NCI-H774 (cell line): ENCODE measurements around the gene SLC29A4.
"Not testable (repeated sequence)": the region's sequence is repeated elsewhere in the genome, so short reads cannot be mapped to it uniquely, and the experiment has no call there.

ENCODE experiments used
- DNase-seq: peaks from one replicate; lab custom pipeline; 2025; lab: John Stamatoyannopoulos, UW

SLC29A4 gene

DNA sequence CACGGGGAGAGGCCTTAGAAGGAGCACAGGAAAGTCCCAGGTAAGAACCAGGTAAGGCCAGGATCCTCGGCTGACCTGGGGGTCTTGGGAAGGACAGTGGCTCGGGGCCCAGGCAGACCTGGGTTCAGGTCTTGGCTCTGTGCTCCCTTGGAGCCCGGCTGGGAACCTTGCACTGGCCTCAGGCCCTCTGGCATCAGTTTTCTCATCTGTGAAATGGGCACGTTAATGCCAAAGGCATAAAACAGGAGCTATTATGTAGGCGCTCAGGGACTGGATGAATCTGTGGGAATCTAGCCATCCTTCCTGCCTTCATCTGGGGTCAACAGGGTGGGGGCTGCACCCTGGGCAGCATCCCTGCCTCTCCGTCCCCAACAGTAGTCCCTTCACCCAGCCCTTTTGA, 8.3 kb upstream of the SLC29A4 start:
- no peak for DNase-seq

DNA sequence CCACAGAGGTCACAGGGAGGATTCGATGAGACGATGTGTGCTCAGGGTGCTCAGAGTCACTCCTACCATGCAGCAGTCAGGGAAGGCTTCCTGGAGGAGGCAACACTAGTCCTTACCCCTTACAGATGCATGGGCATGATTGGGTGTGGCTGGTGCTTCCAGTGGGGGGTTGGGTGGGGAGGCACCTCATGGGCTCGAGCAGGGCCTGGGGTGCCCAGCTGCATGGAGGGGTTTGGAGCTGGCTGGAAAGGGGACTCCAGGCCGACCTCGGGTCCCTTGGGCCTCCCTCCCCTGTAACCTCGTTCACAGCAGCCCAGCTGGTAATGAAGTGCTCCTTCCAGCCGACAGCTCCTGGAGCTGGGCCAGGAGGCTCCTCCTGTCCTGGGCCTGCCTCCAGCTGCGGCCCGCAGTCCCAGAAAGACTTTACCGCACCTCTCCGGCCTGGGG, 7.7 kb upstream of the SLC29A4 start:
- DNase-seq = not testable (repeated sequence)

DNA sequence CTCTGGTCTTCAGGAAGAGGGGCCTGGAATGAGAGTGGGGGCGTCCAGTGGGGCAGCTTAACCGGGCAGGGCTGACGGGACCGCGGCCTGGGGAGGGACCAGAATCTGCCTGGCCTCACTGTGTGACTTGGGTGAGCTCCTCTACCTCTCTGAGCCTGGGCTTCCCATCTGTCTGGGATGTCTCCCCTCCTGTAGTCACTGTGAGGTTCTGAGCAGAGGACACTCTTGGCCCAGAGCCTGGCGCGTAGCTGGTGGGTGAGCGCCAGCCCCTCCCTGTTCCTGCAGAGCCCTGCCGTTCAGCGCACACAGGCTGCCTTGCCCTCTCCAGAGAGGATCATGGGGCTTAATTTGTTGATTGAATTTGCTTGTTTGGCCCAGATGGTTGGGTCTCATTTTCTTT, 7.2 kb upstream of the SLC29A4 start:
- peak; percentile 4 for DNase-seq

DNA sequence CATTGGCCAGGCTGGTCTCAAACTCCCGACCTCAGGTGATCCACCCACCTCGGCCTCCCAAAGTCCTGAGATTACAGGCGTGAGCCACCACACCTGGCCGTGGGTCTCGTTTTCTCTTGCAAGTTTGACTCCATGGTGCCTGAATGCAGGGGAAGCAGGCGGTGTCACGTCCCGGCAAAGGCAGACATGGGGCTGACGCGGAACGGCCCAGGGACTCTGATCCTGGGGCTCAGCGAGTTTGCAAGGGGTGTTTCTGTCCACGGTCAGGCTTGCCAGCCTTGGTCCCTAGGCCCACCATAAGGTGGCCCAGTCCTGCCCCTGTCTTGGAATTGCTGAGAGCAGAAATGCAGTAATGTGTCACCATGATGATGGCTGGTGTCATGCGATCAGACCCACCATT, 6.6 kb upstream of the SLC29A4 start:
- DNase-seq = not testable (repeated sequence)

DNA sequence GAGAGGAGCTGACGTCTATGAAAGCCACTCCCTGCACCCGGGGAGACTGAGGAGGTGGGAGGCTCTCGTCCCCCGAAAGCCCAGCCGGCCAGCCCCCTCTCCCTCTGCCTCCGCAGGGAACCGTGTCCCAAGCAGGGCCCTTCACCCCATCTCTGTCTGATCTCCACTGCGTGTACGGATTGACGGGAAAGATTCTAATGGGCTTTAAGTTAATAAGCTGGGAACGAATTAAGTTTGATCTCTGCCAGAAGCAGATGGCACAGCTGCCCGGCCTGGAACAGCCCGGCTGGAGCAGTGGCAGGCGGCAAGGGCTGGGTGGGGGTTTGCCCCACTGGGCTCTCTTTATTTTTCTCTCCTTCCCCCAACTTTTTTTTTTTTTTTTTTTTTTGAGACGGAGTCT, 6.1 kb upstream of the SLC29A4 start:
- DNase-seq = no peak

DNA sequence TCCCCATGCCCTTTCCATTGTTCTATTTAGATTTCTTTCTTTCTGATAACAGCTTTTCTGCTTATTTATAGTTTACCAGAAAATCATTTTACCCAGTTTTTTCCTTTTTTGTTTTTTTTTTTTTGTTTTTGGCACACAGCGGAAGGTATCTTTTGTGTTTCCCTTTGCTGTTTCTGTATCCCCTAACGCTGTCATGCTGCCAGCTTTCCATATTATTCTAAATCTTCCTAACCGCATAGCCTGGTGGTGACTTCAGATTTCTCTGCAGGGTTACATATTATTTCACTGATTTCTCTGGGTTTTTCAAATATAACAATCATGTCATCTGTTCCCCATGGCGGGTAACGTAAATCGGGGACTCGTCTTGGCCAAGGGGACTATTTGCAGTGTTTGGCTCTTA, 4.0 kb upstream of the SLC29A4 start:
- DNase-seq = no peak

DNA sequence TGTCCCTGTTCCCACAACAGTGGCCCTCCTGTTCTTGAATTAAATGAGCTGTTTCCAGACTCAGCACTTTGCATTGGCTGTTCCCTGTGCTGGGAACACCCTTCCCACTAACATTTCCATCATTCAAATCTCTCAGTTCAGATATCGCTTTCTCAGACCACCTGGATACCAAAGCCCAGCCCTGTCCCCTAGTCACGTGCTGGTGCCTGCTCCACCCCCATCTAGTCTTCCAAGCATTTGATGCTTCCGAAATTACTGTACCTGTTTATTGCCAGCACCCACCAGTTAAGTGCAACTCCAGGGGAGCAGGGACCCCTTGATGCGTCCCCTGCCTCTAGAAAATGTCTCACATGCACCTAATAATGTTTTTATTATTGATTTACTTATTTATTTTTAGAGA, 3.0 kb upstream of the SLC29A4 start:
- DNase-seq = no peak

DNA sequence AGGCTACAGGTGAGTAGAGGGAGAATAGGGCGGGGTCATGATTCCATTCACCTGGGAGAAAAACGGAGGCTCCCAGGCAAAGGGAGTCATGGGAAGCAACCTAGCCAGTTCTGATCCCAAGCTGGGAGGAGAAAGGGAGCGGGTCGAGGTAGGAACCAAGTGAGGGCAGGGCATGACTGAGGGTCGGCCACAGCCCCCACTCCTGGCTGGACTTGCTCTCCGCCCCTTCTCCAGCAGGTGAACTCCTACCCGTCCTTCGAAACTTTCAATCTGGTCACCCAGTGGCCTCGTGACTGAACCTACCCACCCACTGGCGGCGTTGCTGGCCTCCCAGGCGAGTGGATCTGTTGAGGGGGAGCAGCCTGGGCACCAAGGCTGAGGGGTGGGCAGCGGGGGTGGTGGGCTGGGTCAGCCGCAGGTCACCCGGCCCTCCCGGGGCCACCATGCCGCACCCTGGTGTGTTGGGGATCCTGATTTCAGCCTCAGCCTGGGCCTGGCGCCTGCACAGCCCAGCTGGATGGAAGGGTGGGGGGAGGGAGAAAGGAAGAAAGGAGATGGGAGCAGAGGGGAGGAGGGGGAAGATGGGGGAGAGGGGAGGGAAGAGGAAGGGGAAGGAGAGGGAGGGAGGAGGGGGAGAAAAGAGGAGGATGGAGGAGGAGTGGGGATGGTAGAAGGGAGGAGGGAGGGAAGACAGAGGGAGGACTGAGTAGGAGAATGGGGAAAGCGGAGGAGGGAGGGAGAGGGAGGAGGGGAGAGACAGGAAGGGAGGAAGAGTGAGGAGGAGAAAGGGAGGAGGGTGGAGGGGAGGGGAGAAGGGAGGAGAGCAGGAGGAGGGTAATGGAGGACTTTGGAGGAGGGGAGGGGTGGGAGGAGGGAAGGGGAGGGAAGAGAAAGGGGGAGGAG, 894 bp upstream of the SLC29A4 start:
- DNase-seq = not testable (repeated sequence)

DNA sequence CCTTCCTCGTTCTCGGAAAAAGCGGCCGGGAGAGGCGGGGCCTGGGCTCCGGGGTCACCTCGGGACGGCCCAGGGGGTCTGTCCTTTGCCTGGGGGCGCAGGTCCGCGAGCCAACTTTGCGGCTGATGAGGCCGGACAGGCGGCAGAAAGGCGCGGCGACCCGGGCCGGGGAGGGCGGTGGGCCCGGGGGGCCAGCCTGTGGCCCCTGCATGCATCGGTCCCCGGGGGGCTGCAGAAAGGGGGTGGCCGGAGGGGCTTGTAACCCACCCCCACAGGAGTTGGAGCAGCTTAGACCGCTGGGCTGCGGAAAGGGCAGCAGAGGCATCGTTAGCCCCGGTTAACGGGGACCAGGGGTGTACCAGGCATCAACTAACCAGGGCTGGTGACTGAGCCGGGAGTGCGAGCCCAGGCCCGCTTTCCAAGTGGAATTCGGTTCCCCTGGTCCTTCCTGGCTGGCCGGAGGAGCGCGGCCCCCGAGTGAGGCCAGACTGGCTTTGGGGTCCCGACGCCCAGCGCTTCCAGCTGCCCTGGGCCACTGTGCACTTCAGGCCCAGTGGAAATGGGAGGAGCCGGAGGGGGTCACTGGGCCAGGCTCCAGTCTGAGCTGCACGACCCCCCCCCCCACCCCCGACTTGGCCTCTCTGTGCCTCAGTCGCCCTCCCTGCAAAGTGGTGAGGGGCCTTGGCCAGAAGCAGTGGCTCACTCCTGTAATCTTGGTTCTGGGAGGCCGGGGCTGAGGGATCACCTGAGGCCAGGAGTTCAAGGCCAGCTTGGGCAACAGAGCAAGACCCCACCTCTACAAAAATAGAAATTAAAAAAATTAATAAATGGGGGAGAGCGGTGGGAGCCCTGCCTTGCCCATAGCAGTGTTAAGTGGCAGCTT, 919 bp downstream of the SLC29A4 start:
- no peak for DNase-seq

DNA sequence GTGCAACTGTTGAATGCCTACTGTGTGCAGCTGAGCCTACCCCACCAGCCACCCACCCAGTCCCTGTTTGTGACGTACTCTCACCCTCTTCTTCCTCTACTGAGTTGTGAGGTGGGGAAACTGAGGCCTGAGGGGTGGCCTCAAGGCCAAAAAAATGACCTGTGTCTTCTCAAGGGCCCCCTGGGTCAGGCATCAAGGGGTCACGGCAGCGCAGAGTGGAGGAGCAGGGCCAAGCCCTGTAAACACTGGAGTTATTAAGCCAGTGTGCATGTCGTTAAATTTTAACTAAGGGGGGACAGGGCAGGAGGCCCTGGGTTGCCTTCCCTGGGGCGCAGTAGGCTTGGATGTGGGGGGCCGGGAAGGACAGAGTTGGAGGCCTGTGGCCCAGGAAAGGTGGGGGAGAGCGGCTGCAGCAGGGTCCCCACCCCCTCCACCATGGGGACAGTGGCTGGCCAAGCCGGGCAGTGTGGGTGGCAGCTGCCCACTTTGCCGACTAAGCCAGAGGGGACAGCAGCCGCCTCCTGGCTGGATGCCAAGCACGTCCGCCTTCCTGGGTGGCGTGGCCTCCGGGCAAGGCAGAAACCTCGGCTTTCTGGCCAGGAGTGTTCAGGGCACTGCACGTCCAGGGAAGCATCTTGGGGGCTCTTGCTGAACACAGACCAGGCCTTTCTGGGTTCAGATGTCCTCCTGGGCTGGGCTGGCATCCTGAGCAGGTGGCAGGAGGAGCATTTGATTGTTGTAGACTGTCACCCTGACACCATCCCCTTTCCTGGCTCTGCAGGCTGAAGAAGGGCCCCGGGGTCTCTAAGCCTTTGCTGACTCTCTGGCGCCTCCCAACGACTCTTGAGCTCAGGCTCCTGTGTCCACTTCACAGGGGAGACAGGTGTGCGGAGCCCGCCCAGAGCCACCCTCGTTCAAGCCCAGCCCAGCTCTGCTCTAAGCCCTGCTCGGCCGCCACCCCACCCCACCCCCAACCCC, 1.9 kb downstream of the SLC29A4 start:
- DNase-seq = peak; percentile 75

DNA sequence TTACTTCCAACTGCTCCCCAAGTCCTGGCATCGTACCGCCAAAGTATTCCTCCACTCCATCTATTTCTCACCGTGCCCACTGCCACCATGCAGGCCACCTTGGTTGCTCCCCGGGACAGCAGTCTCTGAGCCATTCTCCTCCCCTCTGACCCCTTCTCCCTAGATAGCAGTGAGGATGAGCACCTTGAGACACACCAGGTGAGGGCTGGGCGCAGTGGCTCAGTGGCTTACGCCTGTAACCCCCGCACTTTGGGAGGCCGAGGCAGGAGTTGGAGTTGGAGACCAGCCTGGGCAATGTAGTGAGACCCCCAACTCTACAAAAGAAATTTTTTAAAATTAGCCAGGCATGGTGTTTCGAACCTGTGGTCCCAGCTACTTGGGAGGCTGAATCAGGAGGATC, 4.2 kb downstream of the SLC29A4 start:
- DNase-seq = no peak

DNA sequence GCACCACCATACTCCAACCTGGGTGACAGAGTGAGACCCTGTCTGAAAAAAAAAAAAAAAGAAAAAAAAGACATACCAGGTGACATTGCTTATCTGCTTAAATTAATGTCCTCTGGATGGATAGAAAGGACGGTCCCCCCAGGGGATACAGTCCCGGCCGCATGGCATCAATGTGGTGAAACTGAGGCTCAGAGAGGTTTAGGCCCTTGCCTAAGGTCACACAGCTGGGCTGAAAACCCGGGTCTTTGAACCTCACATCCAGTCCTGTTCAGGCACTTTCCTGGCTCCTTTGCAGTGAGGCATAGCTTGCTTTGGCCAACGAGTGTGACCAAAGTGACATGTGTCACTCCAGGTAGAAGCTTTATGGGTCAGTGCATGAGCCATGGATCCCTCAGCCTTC, 4.6 kb downstream of the SLC29A4 start:
- DNase-seq = not testable (repeated sequence)

DNA sequence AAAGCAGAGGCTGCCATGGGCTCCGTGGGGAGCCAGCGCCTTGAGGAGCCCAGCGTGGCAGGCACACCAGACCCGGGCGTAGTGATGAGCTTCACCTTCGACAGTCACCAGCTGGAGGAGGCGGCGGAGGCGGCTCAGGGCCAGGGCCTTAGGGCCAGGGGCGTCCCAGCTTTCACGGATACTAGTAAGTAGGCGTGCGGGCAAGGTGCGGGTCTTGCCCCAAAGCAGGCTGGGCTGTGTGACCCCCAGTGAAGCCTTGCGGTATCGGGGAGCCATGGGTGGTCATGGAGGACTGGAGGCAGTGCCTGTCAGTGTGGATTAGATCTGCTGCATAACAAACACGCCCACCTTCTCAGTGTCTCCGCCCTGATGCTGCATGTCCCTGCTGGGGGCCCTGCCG, 5.1 kb downstream of the SLC29A4 start:
- DNase-seq = no peak

DNA sequence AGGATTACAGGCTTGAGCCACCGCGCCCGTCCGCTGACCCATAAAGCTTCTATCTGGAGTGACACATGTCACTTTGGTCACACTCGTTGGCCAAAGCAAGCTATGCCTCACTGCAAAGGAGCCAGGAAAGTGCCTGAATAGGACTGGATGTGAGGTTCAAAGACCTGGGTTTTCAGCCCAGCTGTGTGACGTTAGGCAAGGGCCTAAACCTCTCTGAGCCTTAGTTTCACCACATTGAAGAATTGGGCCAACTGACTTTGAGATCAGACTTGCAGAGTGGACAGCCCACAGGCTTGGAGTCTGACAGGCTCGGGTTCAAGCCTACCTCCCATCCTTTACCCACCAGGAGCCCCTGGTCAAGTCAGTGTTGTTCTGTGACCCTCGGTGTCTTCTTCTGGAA, 5.8 kb downstream of the SLC29A4 start:
- DNase-seq = not testable (repeated sequence)

DNA sequence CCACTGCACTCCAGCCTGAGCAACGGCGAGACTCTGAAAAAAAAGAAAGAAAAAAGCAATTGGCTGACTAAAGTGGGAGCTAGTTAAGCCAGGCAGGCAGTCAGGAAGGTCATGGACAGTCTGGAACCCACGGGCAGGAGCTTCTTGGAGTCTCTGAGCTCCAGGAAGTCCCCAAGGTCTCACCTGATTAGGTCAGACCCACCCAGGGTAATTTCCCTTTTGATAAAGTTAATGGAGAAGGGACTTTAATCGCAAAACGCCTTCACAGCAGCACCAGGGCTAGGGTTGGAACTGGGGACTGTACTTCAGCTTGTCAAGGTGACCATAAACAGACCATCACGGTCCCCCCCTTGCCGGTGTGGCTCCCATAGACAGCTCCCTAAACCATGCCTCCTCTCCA, 6.6 kb downstream of the SLC29A4 start:
- no peak for DNase-seq

DNA sequence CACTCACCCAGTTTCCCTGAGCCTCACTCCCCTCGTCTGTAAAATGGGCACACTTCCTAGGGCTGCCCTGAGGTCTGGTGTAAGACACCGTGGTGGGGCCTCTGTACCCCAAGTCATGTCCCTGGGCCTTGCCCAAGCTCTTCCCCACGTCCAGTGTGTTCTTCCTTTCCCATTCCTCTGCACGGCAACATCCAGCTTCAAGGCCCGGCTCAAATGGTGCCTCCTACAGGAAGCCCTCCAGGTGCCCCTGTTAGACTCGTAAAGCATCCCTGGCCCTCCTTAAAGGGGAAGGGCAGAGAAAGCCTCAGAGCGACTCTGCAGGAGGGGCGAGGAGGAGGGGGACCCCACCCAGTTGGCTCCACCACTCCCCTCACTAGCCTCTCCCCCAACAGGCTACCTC, 8.6 kb downstream of the SLC29A4 start:
- no peak for DNase-seq

DNA sequence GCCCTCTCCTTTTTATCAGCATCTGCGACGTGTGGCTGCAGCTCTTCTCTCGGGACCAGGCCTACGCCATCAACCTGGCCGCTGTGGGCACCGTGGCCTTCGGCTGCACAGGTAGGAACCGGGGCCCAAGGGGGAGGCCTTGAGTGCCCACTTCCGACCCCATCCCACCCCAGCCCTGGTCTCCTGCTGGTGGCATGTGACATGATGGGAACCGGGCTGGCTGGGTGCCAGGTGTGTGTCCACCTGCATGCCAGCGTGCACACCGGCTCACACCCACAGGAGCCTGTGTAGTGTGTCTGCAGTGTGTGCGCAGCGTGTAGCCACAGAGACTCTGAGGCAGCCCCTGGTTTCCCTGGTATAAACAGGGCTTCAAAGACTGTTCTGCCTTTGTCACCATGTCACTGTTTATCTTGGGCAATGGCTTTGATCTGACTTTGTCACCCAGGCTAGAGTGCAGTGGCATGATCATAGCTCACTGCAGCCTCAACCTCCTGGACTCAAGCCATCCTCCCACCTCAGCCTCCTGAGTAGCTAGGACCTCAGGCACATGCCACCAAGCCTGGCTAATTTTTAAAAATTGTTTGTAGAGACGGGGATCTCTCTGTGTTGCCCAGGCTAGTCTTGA, 9.1 kb downstream of the SLC29A4 start:
- not testable (repeated sequence) for DNase-seq

DNA sequence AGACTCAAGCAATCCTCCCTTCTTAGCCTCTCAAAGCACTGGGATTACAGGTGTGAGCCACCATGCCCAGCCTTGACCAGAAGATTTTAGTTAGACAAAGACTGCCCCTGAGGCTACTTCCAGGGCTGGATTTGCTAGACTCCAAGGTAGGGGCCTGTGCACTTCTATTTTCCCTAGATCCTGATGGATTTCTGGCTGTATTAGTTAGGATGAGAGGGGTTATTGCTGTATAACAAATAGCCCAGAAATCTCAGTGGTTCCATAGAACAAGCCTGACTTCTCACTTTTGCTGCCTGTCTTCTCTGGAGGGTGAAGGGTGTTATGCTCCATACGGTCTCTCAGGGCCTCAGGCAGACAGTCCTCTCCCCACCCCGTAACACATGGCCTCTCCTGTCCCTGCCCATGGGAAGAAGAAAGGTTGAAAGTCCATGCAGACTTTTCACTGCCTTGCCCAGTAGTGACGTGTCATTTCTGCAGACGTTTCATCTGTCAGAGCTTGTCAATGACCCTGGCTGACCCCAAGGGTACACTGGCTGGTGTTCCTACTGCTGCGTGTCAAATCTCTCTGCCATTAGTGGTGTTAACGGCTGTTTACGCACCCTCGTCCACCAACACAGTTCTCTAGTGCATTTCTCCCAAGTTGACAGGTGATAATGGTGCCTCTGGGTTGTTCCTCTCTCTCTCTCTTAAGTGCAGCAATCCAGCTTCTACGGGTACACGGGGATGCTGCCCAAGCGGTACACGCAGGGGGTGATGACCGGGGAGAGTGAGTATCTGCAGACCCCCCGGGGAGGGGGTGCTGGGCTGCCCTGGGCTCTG, 11.6 kb downstream of the SLC29A4 start:
- no peak for DNase-seq

DNA sequence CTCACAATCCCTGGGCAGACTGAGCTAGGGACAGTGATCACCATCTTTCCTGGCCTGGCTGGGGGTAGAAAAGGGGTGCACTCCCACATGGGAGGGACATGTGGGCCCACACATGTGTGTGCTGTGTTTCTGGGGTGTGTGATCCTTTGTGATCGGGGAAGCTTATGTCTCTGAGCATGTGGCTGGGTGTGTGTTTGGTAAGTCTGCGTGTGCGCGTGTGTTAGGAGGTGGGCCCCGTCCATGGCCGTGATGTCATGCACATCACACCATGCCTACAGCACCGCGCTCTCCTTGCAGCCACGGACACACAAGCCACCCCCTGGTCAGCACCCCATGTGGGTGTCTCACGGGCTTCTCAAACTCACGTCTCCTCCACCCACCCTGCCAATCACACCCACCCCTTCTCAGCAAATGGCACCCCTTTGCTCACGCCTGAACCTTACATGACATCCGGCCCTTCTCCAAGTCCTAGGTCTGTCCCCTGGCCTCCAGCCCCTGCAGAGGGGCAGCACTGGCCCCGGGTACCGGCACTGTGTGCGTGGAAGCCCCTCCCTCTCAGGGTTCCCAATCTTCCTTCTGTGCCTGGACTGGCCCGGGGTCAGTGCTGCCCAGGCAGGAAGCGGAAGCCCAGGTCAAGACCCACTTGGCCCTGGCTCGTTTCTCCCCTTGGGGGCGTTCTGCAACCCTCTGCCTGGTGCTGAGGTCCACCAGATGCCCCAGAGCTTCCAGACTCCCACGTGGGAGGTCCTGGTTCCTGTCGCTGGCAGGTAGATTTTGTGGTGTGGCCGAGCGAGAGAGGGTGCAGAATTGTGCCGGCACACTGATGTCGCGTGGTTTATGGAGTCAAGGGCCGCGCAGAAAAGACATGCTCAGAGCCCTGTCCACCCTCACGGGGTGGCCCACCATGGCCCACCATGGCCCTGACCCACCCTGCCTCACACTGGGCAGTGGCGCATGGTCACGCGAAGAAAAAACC, 12.6 kb downstream of the SLC29A4 start:
- DNase-seq = no peak
